ENCODE data around the gene CAMK2B. TPM values are rescaled to one million over a fixed set of nuclear protein-coding genes. Genes with fewer than 3 reads are reported as not detected.

Gene CAMK2B
- polyA plus RNA-seq, 1 donor (not counting 4 experiments of a cell fraction or from before 2014, with no cell fraction given), result 0.25 TPM

- Histone ChIP-seq H3K36me3 (ENCODE audit: control insufficient read depth in 2 of 2, extremely low read depth in 1 of 2, insufficient read depth in 2 of 2, low read length in 2 of 2) (no peaks in the 10 kb centered on the region), H2AFZ (ENCODE audit: control insufficient read depth, low read length) (no peak overlapping the region), H3K27me3 (ENCODE audit: control insufficient read depth, extremely low read depth, insufficient read depth, low read length) (peaks cover 9% of the 10 kb centered on the region), H3K9me3 (ENCODE audit: control insufficient read depth, low read depth, low read length) (peaks cover 6% of the 10 kb centered on the region), H3K4me3 (ENCODE audit: control insufficient read depth in 2 of 3, extremely low read depth in 1 of 3, insufficient read depth in 2 of 3, low read depth in 1 of 3, low read length in 3 of 3) (no peak overlapping the region), H3K4me1 (ENCODE audit: control insufficient read depth, extremely low read depth, insufficient read depth, low read length) (no peaks in the 10 kb centered on the region), H3K9me1 (ENCODE audit: control insufficient read depth, extremely low read depth, insufficient read depth, low read length) (no peaks in the 10 kb centered on the region), H3K79me2 (ENCODE audit: control insufficient read depth, insufficient read depth, low read length) (no peaks in the 10 kb centered on the region), H3K4me2 (ENCODE audit: control insufficient read depth, extremely low read depth, insufficient read depth, low read depth, low read length) (no peak overlapping the region), H3K9ac (ENCODE audit: control insufficient read depth, extremely low read depth, insufficient read depth, low read length) (no peak overlapping the region), H3K27ac (ENCODE audit: control insufficient read depth, insufficient read depth, low read length) (no peak overlapping the region), H4K20me1 (ENCODE audit: control insufficient read depth, extremely low read depth, insufficient read depth, low read length) (no peaks in the 10 kb centered on the region)
- TF ChIP-seq CTCF (optimal IDR thresholded peaks at IDR 0.05 in 1 of 3, IDR thresholded peaks at IDR 0.05 in 1 of 3, conservative IDR thresholded peaks at IDR 0.05 in 1 of 3; ENCODE audit: extremely low read depth in 1 of 3, insufficient read depth in 2 of 3, low read length in 3 of 3), result no peak
- TF ChIP-seq EZH2 (IDR thresholded peaks at IDR 0.05; ENCODE audit: low read length), result no peak
- no peak for DNase-seq (ENCODE audit: low read depth, low spot score)
- no peak for FAIRE-seq
- dilution Hi-C loops (cut with MboI; ENCODE audit: extremely low pct_ligation_motif_present, low sequenced_read_pairs), result no loop called here
Observed at GRCh38 chr7:44177570-44178131, 147.7 kb downstream of the CAMK2B start.

DNA sequence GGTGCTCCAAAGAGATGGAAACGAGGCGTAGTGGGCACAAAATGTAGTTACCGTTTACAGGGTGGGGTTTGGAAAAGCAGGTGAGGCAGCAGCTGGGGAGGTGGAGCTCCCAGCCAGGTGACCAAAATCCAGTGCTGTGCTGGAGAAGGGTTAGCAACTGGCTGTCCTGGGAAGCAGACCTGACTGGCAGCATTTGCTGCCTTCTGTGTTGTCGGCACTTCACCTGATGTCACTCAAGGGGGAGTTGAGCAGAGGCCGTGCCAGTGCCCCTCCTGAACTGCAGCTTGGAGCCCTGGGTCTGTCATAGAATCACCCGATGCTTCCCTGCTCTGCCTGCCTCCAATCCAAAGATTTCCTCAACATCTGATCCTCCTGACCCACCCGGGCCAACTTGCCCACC, 148.9 kb downstream of the CAMK2B start:
- dilution Hi-C loops (cut with MboI; ENCODE audit: extremely low pct_ligation_motif_present, low sequenced_read_pairs), result no loop called here
- peaks cover 9% of the 10 kb centered on the region for H3K27me3 ChIP-seq (ENCODE audit: control insufficient read depth, extremely low read depth, insufficient read depth, low read length)
- FAIRE-seq (no peak), DNase-seq (ENCODE audit: low read depth, low spot score) (no peak)
- H2AFZ ChIP-seq (ENCODE audit: control insufficient read depth, low read length), result no peak overlapping the region
- no peaks in the 10 kb centered on the region for H3K9me1 ChIP-seq (ENCODE audit: control insufficient read depth, extremely low read depth, insufficient read depth, low read length)
- no peaks in the 10 kb centered on the region for H3K36me3 ChIP-seq (ENCODE audit: control insufficient read depth in 2 of 2, extremely low read depth in 1 of 2, insufficient read depth in 2 of 2, low read length in 2 of 2)
- H3K9ac ChIP-seq (ENCODE audit: control insufficient read depth, extremely low read depth, insufficient read depth, low read length), result no peak overlapping the region
- H3K27ac ChIP-seq (ENCODE audit: control insufficient read depth, insufficient read depth, low read length), result no peak overlapping the region
- H3K4me3 ChIP-seq (ENCODE audit: control insufficient read depth in 2 of 3, extremely low read depth in 1 of 3, insufficient read depth in 2 of 3, low read depth in 1 of 3, low read length in 3 of 3), result no peak overlapping the region
- TF ChIP-seq EZH2 (IDR thresholded peaks at IDR 0.05; ENCODE audit: low read length), result no peak
- TF ChIP-seq CTCF (optimal IDR thresholded peaks at IDR 0.05 in 1 of 3, IDR thresholded peaks at IDR 0.05 in 1 of 3, conservative IDR thresholded peaks at IDR 0.05 in 1 of 3; ENCODE audit: extremely low read depth in 1 of 3, insufficient read depth in 2 of 3, low read length in 3 of 3), result no peak
- no peaks in the 10 kb centered on the region for H3K4me1 ChIP-seq (ENCODE audit: control insufficient read depth, extremely low read depth, insufficient read depth, low read length)
- H3K79me2 ChIP-seq (ENCODE audit: control insufficient read depth, insufficient read depth, low read length), result no peaks in the 10 kb centered on the region
- no peak overlapping the region for H3K4me2 ChIP-seq (ENCODE audit: control insufficient read depth, extremely low read depth, insufficient read depth, low read depth, low read length)
- no peaks in the 10 kb centered on the region for H3K9me3 ChIP-seq (ENCODE audit: control insufficient read depth, low read depth, low read length)
- H4K20me1 ChIP-seq (ENCODE audit: control insufficient read depth, extremely low read depth, insufficient read depth, low read length), result no peaks in the 10 kb centered on the region
